ENCODE measurements around the gene MTM1.

MTM1 gene

GRCh38 chrX:150570512-150570911 is 2.1 kb downstream of the MTM1 start:
- no peaks in the 10 kb centered on the region for H3K36me3 ChIP-seq (ENCODE audit: control insufficient read depth, insufficient read depth, low read length)
- TF ChIP-seq CTCF (IDR thresholded peaks at IDR 0.05): no peak
- no peaks in the 10 kb centered on the region for H3K27me3 ChIP-seq (ENCODE audit: control insufficient read depth, insufficient read depth, low read length)
- H3K9ac ChIP-seq: no peak overlapping the region
- peaks cover 17% of the 10 kb centered on the region for H3K79me2 ChIP-seq
- H3K27ac ChIP-seq: no peak overlapping the region
- no peak overlapping the region for H2AFZ ChIP-seq
- no peaks in the 10 kb centered on the region for H3K9me3 ChIP-seq (ENCODE audit: control insufficient read depth, low read length)
- no peak overlapping the region for H3K4me2 ChIP-seq (ENCODE audit: low read length)
- no peak overlapping the region for H3K4me3 ChIP-seq (ENCODE audit: low read depth, low read length)
- H3K4me1 ChIP-seq: peaks cover 3% of the 10 kb centered on the region

GRCh38 chrX:150572206-150572605 is 3.8 kb downstream of the MTM1 start:
- Histone ChIP-seq H3K4me3 (ENCODE audit: low read depth, low read length) (no peak overlapping the region), H3K4me1 (peaks cover 3% of the 10 kb centered on the region), H3K27me3 (ENCODE audit: control insufficient read depth, insufficient read depth, low read length) (no peaks in the 10 kb centered on the region), H3K9ac (no peak overlapping the region), H3K27ac (no peak overlapping the region), H3K36me3 (ENCODE audit: control insufficient read depth, insufficient read depth, low read length) (no peaks in the 10 kb centered on the region), H3K9me3 (ENCODE audit: control insufficient read depth, low read length) (no peaks in the 10 kb centered on the region), H3K4me2 (ENCODE audit: low read length) (no peak overlapping the region), H3K79me2 (peaks cover 17% of the 10 kb centered on the region), H2AFZ (no peak overlapping the region)
- no peak for TF ChIP-seq CTCF (IDR thresholded peaks at IDR 0.05)

GRCh38 chrX:150573106-150573505 is 4.7 kb downstream of the MTM1 start:
- no peak overlapping the region for H3K9ac ChIP-seq
- no peak overlapping the region for H3K4me3 ChIP-seq (ENCODE audit: low read depth, low read length)
- no peak overlapping the region for H2AFZ ChIP-seq
- no peak overlapping the region for H3K27ac ChIP-seq
- no peaks in the 10 kb centered on the region for H3K27me3 ChIP-seq (ENCODE audit: control insufficient read depth, insufficient read depth, low read length)
- H3K36me3 ChIP-seq (ENCODE audit: control insufficient read depth, insufficient read depth, low read length): no peaks in the 10 kb centered on the region
- H3K9me3 ChIP-seq (ENCODE audit: control insufficient read depth, low read length): no peaks in the 10 kb centered on the region
- peaks cover 17% of the 10 kb centered on the region for H3K79me2 ChIP-seq
- no peak overlapping the region for H3K4me2 ChIP-seq (ENCODE audit: low read length)
- peaks cover 3% of the 10 kb centered on the region for H3K4me1 ChIP-seq
- TF ChIP-seq CTCF (IDR thresholded peaks at IDR 0.05): no peak

- Histone ChIP-seq H3K9me3 (ENCODE audit: control insufficient read depth, low read length) (no peaks in the 10 kb centered on the region), H3K27ac (no peak overlapping the region), H3K4me3 (ENCODE audit: low read depth, low read length) (no peak overlapping the region), H3K27me3 (ENCODE audit: control insufficient read depth, insufficient read depth, low read length) (no peaks in the 10 kb centered on the region), H3K9ac (no peak overlapping the region), H3K79me2 (peaks cover 17% of the 10 kb centered on the region), H3K4me2 (ENCODE audit: low read length) (no peak overlapping the region), H3K4me1 (peaks cover 3% of the 10 kb centered on the region), H3K36me3 (ENCODE audit: control insufficient read depth, insufficient read depth, low read length) (no peaks in the 10 kb centered on the region), H2AFZ (no peak overlapping the region)
- TF ChIP-seq CTCF (IDR thresholded peaks at IDR 0.05): no peak
These were observed 5.3 kb downstream of the MTM1 start for GRCh38 chrX:150573702-150574101.

- Histone ChIP-seq H3K4me3 (ENCODE audit: low read depth, low read length) (no peak overlapping the region), H2AFZ (no peak overlapping the region), H3K9me3 (ENCODE audit: control insufficient read depth, low read length) (no peaks in the 10 kb centered on the region), H3K27me3 (ENCODE audit: control insufficient read depth, insufficient read depth, low read length) (no peaks in the 10 kb centered on the region), H3K4me2 (ENCODE audit: low read length) (no peak overlapping the region), H3K27ac (no peak overlapping the region), H3K9ac (no peak overlapping the region), H3K4me1 (peaks cover 3% of the 10 kb centered on the region), H3K79me2 (peaks cover 12% of the 10 kb centered on the region), H3K36me3 (ENCODE audit: control insufficient read depth, insufficient read depth, low read length) (no peaks in the 10 kb centered on the region)
- TF ChIP-seq CTCF (IDR thresholded peaks at IDR 0.05): no peak
These were observed 6.4 kb downstream of the MTM1 start for GRCh38 chrX:150574559-150575418.
